ENCODE results near the gene ASIC1. TPM values are rescaled to one million over a fixed set of nuclear protein-coding genes. Genes with fewer than 3 reads are reported as not detected.

The ASIC1 gene
- total and polyA plus RNA-seq, 2 of the 13 experiments (the other 11 are each of a cell fraction or from before 2014, with no cell fraction given), result 0.44 to 1.5 TPM

DNA sequence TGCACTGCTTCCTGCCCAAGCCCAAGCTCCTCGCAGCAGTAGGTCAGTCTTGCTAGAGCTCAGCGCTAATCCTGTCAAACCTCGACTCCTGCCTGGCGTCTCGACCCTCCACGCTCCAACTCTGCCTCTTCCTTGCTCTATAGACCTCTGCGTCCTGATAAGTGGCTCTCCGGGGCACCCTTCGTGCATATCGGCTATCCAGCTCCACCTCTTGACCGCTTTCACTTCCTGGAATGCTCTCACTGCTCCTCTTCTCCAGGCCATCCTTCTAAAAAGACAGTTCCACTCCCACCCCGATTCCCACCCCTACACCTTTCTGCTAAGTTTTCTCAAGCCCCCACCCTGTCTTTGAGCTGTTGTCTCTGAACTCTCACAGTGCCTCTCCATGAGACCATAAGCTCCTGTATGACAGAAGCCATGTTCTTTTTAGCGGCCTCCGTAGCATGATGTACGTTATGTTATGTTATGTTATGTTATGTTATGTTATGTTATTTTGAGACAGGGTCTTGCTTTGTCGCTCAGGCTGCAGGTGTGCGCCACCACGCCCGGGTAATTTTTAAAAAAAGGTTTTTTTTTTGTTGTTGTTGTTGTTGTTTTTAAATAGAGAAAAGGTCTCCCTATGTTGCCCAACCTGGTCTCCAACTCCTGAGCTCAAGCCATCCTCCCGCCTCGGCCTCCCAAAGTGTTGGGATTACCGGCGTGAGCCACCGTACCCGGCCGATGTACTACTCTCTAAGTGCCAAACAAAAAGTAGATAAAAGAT is 55.2 kb downstream of the ASIC1 start (continued):
- TF ChIP-seq ZNF766 (CRISPR knock-in tag; IDR thresholded peaks at IDR 0.05; ENCODE audit: borderline replicate concordance) (no peak), HOXD1 (CRISPR knock-in tag; IDR thresholded peaks at IDR 0.05) (0 out of 2 replicates have a peak, but pooled peaks have one; percentile 41), ZNF788 (CRISPR knock-in tag; IDR thresholded peaks at IDR 0.05; ENCODE audit: borderline replicate concordance) (0 out of 2 replicates have a peak, but pooled peaks have one; percentile 50), REL (CRISPR knock-in tag; conservative IDR thresholded peaks at IDR 0.05) (no peak), FOXJ3 (CRISPR knock-in tag; IDR thresholded peaks at IDR 0.05; ENCODE audit: borderline replicate concordance) (no peak), ZNF816 (CRISPR knock-in tag; IDR thresholded peaks at IDR 0.05; ENCODE audit: borderline replicate concordance) (no peak), ZNF34 (CRISPR knock-in tag; IDR thresholded peaks at IDR 0.05; ENCODE audit: borderline replicate concordance) (0 out of 2 replicates have a peak, but pooled peaks have one; percentile 74), KLF6 (CRISPR knock-in tag; IDR thresholded peaks at IDR 0.05) (peak; percentile 53; the same call in 1 of the 2 replicates), ISL2 (CRISPR knock-in tag; IDR thresholded peaks at IDR 0.05) (0 out of 2 replicates have a peak, but pooled peaks have one; percentile 39), ZFP37 (CRISPR knock-in tag; IDR thresholded peaks at IDR 0.05; ENCODE audit: borderline replicate concordance) (no peak), TP53 (CRISPR knock-in tag; conservative IDR thresholded peaks at IDR 0.05) (no peak), CENPT (CRISPR knock-in tag; IDR thresholded peaks at IDR 0.05; ENCODE audit: low read depth) (no peak), TAF1 (CRISPR knock-in tag; IDR thresholded peaks at IDR 0.05) (peak; percentile 8; the same call in 1 of the 2 replicates), PHF20 (CRISPR knock-in tag; IDR thresholded peaks at IDR 0.05) (peak; percentile 66; the same call in 1 of the 2 replicates), WIZ (CRISPR knock-in tag; IDR thresholded peaks at IDR 0.05) (peak; percentile 58; the same call in 1 of the 2 replicates), ZC3H4 (CRISPR knock-in tag; IDR thresholded peaks at IDR 0.05; ENCODE audit: borderline replicate concordance) (no peak)
- TF ChIP-seq, protein P1, sequence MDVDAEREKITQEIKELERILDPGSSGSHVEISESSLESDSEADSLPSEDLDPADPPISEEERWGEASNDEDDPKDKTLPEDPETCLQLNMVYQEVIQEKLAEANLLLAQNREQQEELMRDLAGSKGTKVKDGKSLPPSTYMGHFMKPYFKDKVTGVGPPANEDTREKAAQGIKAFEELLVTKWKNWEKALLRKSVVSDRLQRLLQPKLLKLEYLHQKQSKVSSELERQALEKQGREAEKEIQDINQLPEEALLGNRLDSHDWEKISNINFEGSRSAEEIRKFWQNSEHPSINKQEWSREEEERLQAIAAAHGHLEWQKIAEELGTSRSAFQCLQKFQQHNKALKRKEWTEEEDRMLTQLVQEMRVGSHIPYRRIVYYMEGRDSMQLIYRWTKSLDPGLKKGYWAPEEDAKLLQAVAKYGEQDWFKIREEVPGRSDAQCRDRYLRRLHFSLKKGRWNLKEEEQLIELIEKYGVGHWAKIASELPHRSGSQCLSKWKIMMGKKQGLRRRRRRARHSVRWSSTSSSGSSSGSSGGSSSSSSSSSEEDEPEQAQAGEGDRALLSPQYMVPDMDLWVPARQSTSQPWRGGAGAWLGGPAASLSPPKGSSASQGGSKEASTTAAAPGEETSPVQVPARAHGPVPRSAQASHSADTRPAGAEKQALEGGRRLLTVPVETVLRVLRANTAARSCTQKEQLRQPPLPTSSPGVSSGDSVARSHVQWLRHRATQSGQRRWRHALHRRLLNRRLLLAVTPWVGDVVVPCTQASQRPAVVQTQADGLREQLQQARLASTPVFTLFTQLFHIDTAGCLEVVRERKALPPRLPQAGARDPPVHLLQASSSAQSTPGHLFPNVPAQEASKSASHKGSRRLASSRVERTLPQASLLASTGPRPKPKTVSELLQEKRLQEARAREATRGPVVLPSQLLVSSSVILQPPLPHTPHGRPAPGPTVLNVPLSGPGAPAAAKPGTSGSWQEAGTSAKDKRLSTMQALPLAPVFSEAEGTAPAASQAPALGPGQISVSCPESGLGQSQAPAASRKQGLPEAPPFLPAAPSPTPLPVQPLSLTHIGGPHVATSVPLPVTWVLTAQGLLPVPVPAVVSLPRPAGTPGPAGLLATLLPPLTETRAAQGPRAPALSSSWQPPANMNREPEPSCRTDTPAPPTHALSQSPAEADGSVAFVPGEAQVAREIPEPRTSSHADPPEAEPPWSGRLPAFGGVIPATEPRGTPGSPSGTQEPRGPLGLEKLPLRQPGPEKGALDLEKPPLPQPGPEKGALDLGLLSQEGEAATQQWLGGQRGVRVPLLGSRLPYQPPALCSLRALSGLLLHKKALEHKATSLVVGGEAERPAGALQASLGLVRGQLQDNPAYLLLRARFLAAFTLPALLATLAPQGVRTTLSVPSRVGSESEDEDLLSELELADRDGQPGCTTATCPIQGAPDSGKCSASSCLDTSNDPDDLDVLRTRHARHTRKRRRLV (CRISPR knock-in tag; IDR thresholded peaks at IDR 0.05), result no peak
- TF ChIP-seq, protein P2, sequence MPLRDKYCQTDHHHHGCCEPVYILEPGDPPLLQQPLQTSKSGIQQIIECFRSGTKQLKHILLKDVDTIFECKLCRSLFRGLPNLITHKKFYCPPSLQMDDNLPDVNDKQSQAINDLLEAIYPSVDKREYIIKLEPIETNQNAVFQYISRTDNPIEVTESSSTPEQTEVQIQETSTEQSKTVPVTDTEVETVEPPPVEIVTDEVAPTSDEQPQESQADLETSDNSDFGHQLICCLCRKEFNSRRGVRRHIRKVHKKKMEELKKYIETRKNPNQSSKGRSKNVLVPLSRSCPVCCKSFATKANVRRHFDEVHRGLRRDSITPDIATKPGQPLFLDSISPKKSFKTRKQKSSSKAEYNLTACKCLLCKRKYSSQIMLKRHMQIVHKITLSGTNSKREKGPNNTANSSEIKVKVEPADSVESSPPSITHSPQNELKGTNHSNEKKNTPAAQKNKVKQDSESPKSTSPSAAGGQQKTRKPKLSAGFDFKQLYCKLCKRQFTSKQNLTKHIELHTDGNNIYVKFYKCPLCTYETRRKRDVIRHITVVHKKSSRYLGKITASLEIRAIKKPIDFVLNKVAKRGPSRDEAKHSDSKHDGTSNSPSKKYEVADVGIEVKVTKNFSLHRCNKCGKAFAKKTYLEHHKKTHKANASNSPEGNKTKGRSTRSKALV (CRISPR knock-in tag; IDR thresholded peaks at IDR 0.05), result 0 out of 2 replicates have a peak, but pooled peaks have one; percentile 54
- TF ChIP-seq, protein P3, sequence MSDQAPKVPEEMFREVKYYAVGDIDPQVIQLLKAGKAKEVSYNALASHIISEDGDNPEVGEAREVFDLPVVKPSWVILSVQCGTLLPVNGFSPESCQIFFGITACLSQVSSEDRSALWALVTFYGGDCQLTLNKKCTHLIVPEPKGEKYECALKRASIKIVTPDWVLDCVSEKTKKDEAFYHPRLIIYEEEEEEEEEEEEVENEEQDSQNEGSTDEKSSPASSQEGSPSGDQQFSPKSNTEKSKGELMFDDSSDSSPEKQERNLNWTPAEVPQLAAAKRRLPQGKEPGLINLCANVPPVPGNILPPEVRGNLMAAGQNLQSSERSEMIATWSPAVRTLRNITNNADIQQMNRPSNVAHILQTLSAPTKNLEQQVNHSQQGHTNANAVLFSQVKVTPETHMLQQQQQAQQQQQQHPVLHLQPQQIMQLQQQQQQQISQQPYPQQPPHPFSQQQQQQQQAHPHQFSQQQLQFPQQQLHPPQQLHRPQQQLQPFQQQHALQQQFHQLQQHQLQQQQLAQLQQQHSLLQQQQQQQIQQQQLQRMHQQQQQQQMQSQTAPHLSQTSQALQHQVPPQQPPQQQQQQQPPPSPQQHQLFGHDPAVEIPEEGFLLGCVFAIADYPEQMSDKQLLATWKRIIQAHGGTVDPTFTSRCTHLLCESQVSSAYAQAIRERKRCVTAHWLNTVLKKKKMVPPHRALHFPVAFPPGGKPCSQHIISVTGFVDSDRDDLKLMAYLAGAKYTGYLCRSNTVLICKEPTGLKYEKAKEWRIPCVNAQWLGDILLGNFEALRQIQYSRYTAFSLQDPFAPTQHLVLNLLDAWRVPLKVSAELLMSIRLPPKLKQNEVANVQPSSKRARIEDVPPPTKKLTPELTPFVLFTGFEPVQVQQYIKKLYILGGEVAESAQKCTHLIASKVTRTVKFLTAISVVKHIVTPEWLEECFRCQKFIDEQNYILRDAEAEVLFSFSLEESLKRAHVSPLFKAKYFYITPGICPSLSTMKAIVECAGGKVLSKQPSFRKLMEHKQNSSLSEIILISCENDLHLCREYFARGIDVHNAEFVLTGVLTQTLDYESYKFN (CRISPR knock-in tag; conservative IDR thresholded peaks at IDR 0.05), result no peak

Data from HepG2 (cell line).